ENCODE results near the gene TLE6. TPM values are rescaled to one million over a fixed set of nuclear protein-coding genes. Genes with fewer than 3 reads are reported as not detected.

The TLE6 gene
- total and polyA plus RNA-seq, 2 of the 4 experiments (the other 2 are of a cell fraction) = under 0.01 to 0.17 TPM

DNA sequence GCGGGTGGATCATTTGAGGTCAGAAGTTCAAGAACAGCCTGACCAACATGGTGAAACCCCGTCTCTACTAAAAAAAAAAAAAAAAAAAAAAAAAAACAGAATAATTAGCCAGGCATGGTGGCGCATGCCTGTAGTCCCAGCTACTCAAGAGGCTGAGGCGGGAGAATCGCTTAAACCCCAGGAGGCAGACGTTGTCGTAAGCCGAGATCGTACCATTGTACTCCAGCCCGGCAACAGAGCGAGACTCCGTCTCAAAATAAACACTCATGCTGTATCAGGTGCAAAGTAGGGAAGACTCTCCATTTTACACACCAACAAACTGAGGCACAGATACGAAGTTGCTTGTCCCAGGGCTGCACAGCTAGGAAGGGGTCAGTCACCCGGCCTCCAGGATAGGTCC lies 15.6 kb downstream of the TLE6 start:
- H3K9me3 ChIP-seq (ENCODE audit: control insufficient read depth, insufficient read depth, low read length) = no peaks in the 10 kb centered on the region
- H2BK5ac ChIP-seq (ENCODE audit: low read depth, low read length, poor library complexity, severe bottlenecking) = no peak overlapping the region
- H3K4ac ChIP-seq (ENCODE audit: low read depth, low read length) = no peak overlapping the region
- H3K4me1 ChIP-seq (ENCODE audit: control insufficient read depth, insufficient read depth, low read length) = no peaks in the 10 kb centered on the region
- H3K27ac ChIP-seq (ENCODE audit: insufficient read depth, low read length) = no peak overlapping the region
- H2BK20ac ChIP-seq (ENCODE audit: low read depth, low read length) = no peak overlapping the region
- no peak overlapping the region for H2AK9ac ChIP-seq (replicated peaks; ENCODE audit: low read depth, low read length, poor library complexity)
- H3K18ac ChIP-seq (ENCODE audit: low read depth, low read length) = no peak overlapping the region
- 82% methylated on average over 6 of the region's 14 CpGs; no CpG with 5 or more reads in 1 of the 2 experiments for WGBS, 2 experiments (ENCODE audit: extremely low coverage in 2 of 2, insufficient read length in 1 of 2)
- H2BK120ac ChIP-seq (ENCODE audit: low read depth, low read length) = no peak overlapping the region
- no peak overlapping the region for H2AFZ ChIP-seq (replicated peaks; ENCODE audit: low read length, poor library complexity)
- no peak overlapping the region for H3K56ac ChIP-seq (ENCODE audit: extremely low read depth, insufficient read depth, low read length)
- no peaks in the 10 kb centered on the region for H3K79me1 ChIP-seq (ENCODE audit: low read depth in 1 of 2, low read length in 2 of 2)
- CTCF ChIA-PET = interaction anchor here (1.0 kb wide), 1 partner anchor 31 kb away, joined by 3 read pairs; no protein-coding TSS in a partner anchor
- H4K20me1 ChIP-seq (ENCODE audit: insufficient read depth, low read length) = no peaks in the 10 kb centered on the region
- no peak overlapping the region for H2BK15ac ChIP-seq (ENCODE audit: low read depth, low read length)
- no peak overlapping the region for H4K91ac ChIP-seq (ENCODE audit: insufficient read depth, low read depth, low read length)
- in situ Hi-C loops (cut with MboI; ENCODE audit: low sequenced_read_pairs) = no loop called here
- BruUV-seq (replicated peaks) = no TSS peak
- no peak overlapping the region for H4K8ac ChIP-seq (ENCODE audit: low read depth in 2 of 2, low read length in 2 of 2)
- ATAC-seq (ENCODE audit: low read depth) = no peak
- no peaks in the 10 kb centered on the region for H3K36me3 ChIP-seq (ENCODE audit: control insufficient read depth, insufficient read depth, low read length)
- no peak overlapping the region for H3K4me3 ChIP-seq (ENCODE audit: insufficient read depth, low read depth, low read length)
- H3K4me2 ChIP-seq (ENCODE audit: low read depth, low read length) = no peak overlapping the region
- no peak overlapping the region for H3K23ac ChIP-seq (ENCODE audit: low read depth, low read length)
- no peak overlapping the region for H4K5ac ChIP-seq (ENCODE audit: low read depth, low read length)
- DNase-seq = no peak
- intact Hi-C loops (cut with micrococcal nuclease) = no loop called here
- H3K27me3 ChIP-seq (ENCODE audit: control insufficient read depth, insufficient read depth, low read length) = peaks cover 10% of the 10 kb centered on the region; the same call in 1 of the 2 replicates
- dilution Hi-C loops (cut with HindIII; ENCODE audit: low sequenced_read_pairs, unreplicated experiment) = no loop called here
- POLR2A ChIA-PET (ENCODE audit: unreplicated experiment) = no interaction called here
- H3K9me1 ChIP-seq (ENCODE audit: insufficient read depth, low read length) = no peaks in the 10 kb centered on the region
- no peak for TF ChIP-seq SMC3 (IDR thresholded peaks at IDR 0.05; ENCODE audit: low read depth, low read length)
- TF ChIP-seq NFE2L2 (IDR thresholded peaks at IDR 0.05; ENCODE audit: low read depth, low read length) = no peak
- no peak for TF ChIP-seq RCOR1 (IDR thresholded peaks at IDR 0.05; ENCODE audit: insufficient replicate concordance, low read length)
- TF ChIP-seq POLR2A (IDR thresholded peaks at IDR 0.05; ENCODE audit: low read depth, low read length) = no peak
- TF ChIP-seq MAFK (IDR thresholded peaks at IDR 0.05; ENCODE audit: low read depth, low read length) = no peak
- TF ChIP-seq MAZ (IDR thresholded peaks at IDR 0.05; ENCODE audit: borderline replicate concordance, low read depth, low read length) = no peak
- TF ChIP-seq, protein P1, sequence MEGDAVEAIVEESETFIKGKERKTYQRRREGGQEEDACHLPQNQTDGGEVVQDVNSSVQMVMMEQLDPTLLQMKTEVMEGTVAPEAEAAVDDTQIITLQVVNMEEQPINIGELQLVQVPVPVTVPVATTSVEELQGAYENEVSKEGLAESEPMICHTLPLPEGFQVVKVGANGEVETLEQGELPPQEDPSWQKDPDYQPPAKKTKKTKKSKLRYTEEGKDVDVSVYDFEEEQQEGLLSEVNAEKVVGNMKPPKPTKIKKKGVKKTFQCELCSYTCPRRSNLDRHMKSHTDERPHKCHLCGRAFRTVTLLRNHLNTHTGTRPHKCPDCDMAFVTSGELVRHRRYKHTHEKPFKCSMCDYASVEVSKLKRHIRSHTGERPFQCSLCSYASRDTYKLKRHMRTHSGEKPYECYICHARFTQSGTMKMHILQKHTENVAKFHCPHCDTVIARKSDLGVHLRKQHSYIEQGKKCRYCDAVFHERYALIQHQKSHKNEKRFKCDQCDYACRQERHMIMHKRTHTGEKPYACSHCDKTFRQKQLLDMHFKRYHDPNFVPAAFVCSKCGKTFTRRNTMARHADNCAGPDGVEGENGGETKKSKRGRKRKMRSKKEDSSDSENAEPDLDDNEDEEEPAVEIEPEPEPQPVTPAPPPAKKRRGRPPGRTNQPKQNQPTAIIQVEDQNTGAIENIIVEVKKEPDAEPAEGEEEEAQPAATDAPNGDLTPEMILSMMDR (conservative IDR thresholded peaks at IDR 0.05; ENCODE audit: low read depth, low read length) = no peak
- no peak for TF ChIP-seq CEBPB (IDR thresholded peaks at IDR 0.05; ENCODE audit: low read depth, low read length)
- no peak for TF ChIP-seq CHD1 (IDR thresholded peaks at IDR 0.05; ENCODE audit: low read depth, low read length)
- TF ChIP-seq, protein P2, sequence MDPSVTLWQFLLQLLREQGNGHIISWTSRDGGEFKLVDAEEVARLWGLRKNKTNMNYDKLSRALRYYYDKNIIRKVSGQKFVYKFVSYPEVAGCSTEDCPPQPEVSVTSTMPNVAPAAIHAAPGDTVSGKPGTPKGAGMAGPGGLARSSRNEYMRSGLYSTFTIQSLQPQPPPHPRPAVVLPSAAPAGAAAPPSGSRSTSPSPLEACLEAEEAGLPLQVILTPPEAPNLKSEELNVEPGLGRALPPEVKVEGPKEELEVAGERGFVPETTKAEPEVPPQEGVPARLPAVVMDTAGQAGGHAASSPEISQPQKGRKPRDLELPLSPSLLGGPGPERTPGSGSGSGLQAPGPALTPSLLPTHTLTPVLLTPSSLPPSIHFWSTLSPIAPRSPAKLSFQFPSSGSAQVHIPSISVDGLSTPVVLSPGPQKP (IDR thresholded peaks at IDR 0.05; ENCODE audit: borderline replicate concordance, low read depth, low read length) = no peak
- TF ChIP-seq FOS (IDR thresholded peaks at IDR 0.05; ENCODE audit: low read depth, low read length) = no peak
- TF ChIP-seq RFX5 (IDR thresholded peaks at IDR 0.05; ENCODE audit: low read depth, low read length) = no peak
- no peak for TF ChIP-seq BHLHE40 (IDR thresholded peaks at IDR 0.05; ENCODE audit: low read depth, low read length)
- TF ChIP-seq USF2 (IDR thresholded peaks at IDR 0.05; ENCODE audit: low read depth, low read length) = no peak
- no peak for TF ChIP-seq RAD21 (IDR thresholded peaks at IDR 0.05; ENCODE audit: low read length)
- TF ChIP-seq MXI1 (IDR thresholded peaks at IDR 0.05; ENCODE audit: borderline replicate concordance, low read depth, low read length) = no peak
- no peak overlapping the region for H3K14ac ChIP-seq (replicated peaks; ENCODE audit: low read depth, low read length)
- H3K9ac ChIP-seq (ENCODE audit: low read depth, low read length) = no peak overlapping the region
- H2AK5ac ChIP-seq (ENCODE audit: low read depth, low read length) = no peak overlapping the region
